OCI-LY1 (cell line): ENCODE results near the gene ACTR2.
"Not testable (repeated sequence)": the region's sequence is repeated elsewhere in the genome, so short reads cannot be mapped to it uniquely, and the experiment has no call there.

Source experiments
- H2AFZ ChIP-seq: fragments of 200-600 bp; sonication (generic), shearing (Covaris generic); 2 replicates; pipeline ENCODE4 v1.6.0; 2014; ENCODE audit warnings: antibody characterized with exemption, mild to moderate bottlenecking, low read length
- H3F3A ChIP-seq: fragments of 200-600 bp; sonication (generic), shearing (Covaris generic); 2 replicates; pipeline ENCODE4 v1.6.0; 2014; ENCODE audit warnings: mild to moderate bottlenecking, antibody characterized with exemption, low read length, moderate library complexity; ENCODE audit not compliant: insufficient read depth
- H3K27ac ChIP-seq: fragments of 200-600 bp; sonication (generic); 2 replicates; pipeline ENCODE4 v1.5.1; 2014; ENCODE audit warnings: low read length, mixed run types, mild to moderate bottlenecking, low read depth; ENCODE audit not compliant: poor library complexity, severe bottlenecking
- H3K27me3 ChIP-seq: fragments of 200-600 bp; sonication (generic); 2 replicates; pipeline ENCODE4 v1.6.0; 2014; ENCODE audit warnings: antibody characterized with exemption, mild to moderate bottlenecking, low read length, moderate library complexity; ENCODE audit not compliant: insufficient read depth
- H3K36me3 ChIP-seq: fragments of 200-600 bp; sonication (generic); 2 replicates; pipeline ENCODE4 v1.6.1; 2014; ENCODE audit warnings: mild to moderate bottlenecking, antibody characterized with exemption, low read length, moderate library complexity, mixed read lengths; ENCODE audit not compliant: insufficient read depth
- H3K4me1 ChIP-seq: fragments of 200-600 bp; sonication (generic); 2 replicates; pipeline ENCODE4 v1.5.1; 2014; ENCODE audit warnings: mild to moderate bottlenecking, low read length, moderate library complexity; ENCODE audit not compliant: insufficient read depth, severe bottlenecking
- H3K4me2 ChIP-seq: fragments of 200-600 bp; sonication (generic), shearing (Covaris generic); 2 replicates; pipeline ENCODE4 v1.6.1; 2014; ENCODE audit warnings: low read length
- H3K4me3 ChIP-seq: fragments of 200-600 bp; sonication (generic); 2 replicates; pipeline ENCODE4 v1.5.1; 2014; ENCODE audit warnings: low read length, low read depth, mild to moderate bottlenecking, mixed read lengths; ENCODE audit not compliant: poor library complexity, severe bottlenecking
- H3K79me2 ChIP-seq: fragments of 200-600 bp; shearing (Covaris generic); 2 replicates; pipeline ENCODE4 v1.6.1; 2016; ENCODE audit warnings: mixed run types, low read length, mixed read lengths; ENCODE audit not compliant: insufficient read depth
- H3K9ac ChIP-seq: fragments of 200-600 bp; sonication (generic), shearing (Covaris generic); 2 replicates; pipeline ENCODE4 v1.6.1; 2014; ENCODE audit warnings: mild to moderate bottlenecking, low read length, mixed read lengths
- H3K9me2 ChIP-seq: fragments of 200-600 bp; sonication (generic), shearing (Covaris generic); 2 replicates; pipeline ENCODE4 v1.6.1; 2014; ENCODE audit warnings: low read depth, mild to moderate bottlenecking, low read length, mixed read lengths
- H3K9me3 ChIP-seq: fragments of 200-600 bp; shearing (Covaris generic); 2 replicates; pipeline ENCODE4 v1.6.1; 2014; ENCODE audit warnings: low read length, mixed read lengths
- H4K20me1 ChIP-seq: fragments of 200-600 bp; sonication (generic), shearing (Covaris generic); 2 replicates; pipeline ENCODE4 v1.6.0; 2016; ENCODE audit warnings: mild to moderate bottlenecking, low read length; ENCODE audit not compliant: insufficient read depth
- EZH2 ChIP-seq: fragments of 200-600 bp; sonication (generic), shearing (Covaris generic); IDR thresholded peaks from 2 replicates; pipeline ENCODE4 v1.8.0; 2017; ENCODE audit warnings: borderline replicate concordance, mixed run types, mild to moderate bottlenecking, antibody characterized with exemption, low read length, moderate library complexity, mixed read lengths
- TF ChIP-seq, protein P1 (sequence below): fragments of 200-600 bp; sonication (generic), shearing (Covaris generic); IDR thresholded peaks from 2 replicates; pipeline ENCODE4 v1.5.1; 2017; ENCODE audit warnings: mild to moderate bottlenecking, antibody characterized with exemption, low read length, moderate library complexity, mixed read lengths

Gene ACTR2

DNA sequence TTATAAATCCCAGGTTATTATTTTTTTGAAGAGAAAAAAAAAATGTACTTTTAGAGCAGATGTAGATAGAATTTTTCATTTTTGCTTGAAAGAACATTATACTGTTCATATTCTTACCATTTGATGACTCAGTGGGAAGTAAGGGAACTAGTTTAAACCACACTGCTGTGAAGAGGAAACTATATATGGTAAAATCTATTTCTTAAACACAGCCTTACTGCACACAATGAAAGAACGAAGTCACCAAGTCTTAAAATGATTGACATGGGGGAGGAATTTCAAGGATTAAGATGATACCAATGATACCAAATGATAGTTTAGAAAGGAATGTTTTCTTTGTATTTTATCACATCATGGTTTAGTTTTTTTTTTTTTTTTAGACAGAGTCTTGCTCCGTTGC is 5.0 kb downstream of the ACTR2 start:
- Histone ChIP-seq H3K36me3 (peaks cover 32% of the 10 kb centered on the region), H2AFZ (no peak overlapping the region), H3K4me3 (no peak overlapping the region), H3K9me3 (no peaks in the 10 kb centered on the region), H3K9ac (no peak overlapping the region), H4K20me1 (no peaks in the 10 kb centered on the region), H3K4me2 (peak overlapping the region; percentile 41; the same call in 1 of the 2 replicates), H3F3A (no peaks in the 10 kb centered on the region), H3K27ac (no peak overlapping the region), H3K27me3 (no peaks in the 10 kb centered on the region), H3K4me1 (peaks cover 36% of the 10 kb centered on the region), H3K79me2 (peaks cover 93% of the 10 kb centered on the region), H3K9me2 (no peaks in the 10 kb centered on the region)
- TF ChIP-seq, protein P1, sequence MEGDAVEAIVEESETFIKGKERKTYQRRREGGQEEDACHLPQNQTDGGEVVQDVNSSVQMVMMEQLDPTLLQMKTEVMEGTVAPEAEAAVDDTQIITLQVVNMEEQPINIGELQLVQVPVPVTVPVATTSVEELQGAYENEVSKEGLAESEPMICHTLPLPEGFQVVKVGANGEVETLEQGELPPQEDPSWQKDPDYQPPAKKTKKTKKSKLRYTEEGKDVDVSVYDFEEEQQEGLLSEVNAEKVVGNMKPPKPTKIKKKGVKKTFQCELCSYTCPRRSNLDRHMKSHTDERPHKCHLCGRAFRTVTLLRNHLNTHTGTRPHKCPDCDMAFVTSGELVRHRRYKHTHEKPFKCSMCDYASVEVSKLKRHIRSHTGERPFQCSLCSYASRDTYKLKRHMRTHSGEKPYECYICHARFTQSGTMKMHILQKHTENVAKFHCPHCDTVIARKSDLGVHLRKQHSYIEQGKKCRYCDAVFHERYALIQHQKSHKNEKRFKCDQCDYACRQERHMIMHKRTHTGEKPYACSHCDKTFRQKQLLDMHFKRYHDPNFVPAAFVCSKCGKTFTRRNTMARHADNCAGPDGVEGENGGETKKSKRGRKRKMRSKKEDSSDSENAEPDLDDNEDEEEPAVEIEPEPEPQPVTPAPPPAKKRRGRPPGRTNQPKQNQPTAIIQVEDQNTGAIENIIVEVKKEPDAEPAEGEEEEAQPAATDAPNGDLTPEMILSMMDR: no peak
- TF ChIP-seq EZH2: no peak

DNA sequence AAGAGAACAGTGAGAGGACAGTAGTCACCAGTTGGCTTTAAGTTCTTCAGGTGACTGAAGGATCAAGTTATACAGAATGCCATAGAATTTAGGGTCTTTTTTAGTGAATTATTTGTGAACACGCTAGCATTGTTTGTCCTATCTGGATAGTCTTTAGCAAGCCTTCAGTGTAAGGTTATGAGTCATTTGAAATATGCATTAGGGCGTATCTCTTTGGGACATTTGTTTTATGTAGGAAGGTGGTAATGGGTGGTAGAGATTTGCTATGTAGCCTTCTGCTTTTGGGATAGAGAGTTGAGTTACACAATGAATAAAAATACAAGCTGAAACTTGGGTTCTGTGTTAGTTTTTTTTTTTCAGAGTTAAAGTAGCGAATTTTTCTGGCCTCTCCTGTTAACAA is 13.0 kb downstream of the ACTR2 start:
- Histone ChIP-seq H3K4me3 (no peak overlapping the region), H3K27me3 (no peaks in the 10 kb centered on the region), H3K36me3 (peaks cover 60% of the 10 kb centered on the region), H3K9me3 (no peaks in the 10 kb centered on the region), H3K4me1 (no peaks in the 10 kb centered on the region), H3K27ac (no peak overlapping the region), H3K9ac (no peak overlapping the region), H3K4me2 (no peak overlapping the region), H3F3A (no peaks in the 10 kb centered on the region), H2AFZ (no peak overlapping the region), H3K9me2 (no peaks in the 10 kb centered on the region), H4K20me1 (0 out of 2 replicates have a peak, but pooled peaks cover 2% of the 10 kb centered on the region), H3K79me2 (peaks cover 70% of the 10 kb centered on the region)
- TF ChIP-seq EZH2: no peak
- TF ChIP-seq, protein P1: no peak

DNA sequence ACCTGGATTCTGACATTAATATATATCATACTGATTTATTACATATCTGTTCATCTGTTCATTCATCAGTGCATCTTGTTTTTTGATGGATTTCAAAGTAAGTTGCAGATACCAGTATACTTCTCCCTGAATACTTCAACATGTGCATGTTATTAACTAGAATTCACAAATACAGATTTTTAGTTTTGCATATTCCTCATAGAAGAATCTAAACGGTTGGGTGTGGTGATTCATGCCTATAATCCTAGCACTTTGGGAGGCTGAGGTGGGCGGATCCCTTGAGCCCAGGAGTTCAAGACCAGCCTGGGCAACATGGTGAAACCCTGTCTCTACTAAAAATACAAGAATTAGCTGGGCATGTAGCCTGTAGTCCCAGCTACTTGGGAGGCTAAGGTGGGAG is 16.8 kb downstream of the ACTR2 start:
- not testable (repeated sequence) for H3K9me3 ChIP-seq, H2AFZ ChIP-seq, H3K27me3 ChIP-seq, H3K4me1 ChIP-seq, H3F3A ChIP-seq, H4K20me1 ChIP-seq, H3K9ac ChIP-seq, H3K9me2 ChIP-seq, H3K4me3 ChIP-seq, H3K27ac ChIP-seq, H3K4me2 ChIP-seq
- H3K79me2 ChIP-seq: peaks cover 40% of the 10 kb centered on the region
- H3K36me3 ChIP-seq: peaks cover 73% of the 10 kb centered on the region

DNA sequence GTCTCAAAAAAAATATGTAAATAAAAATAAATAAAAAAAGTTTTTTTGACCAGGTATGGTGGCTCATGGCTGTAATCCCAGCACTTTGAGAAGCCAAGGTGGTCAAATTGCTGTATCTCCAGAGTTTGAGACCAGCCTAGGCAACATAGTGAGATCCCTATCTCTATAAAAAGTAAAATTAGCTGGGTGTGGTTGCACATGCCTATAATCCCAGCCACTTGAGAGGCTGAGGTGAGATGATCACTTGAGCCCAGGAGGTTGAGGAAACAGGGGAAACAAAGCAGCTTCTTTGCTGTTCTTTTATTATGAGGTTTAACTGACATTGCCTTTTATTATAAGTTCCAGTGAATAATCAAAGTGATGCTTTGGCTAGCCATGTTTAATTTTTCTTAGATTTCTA is 25.0 kb downstream of the ACTR2 start:
- H3K79me2 ChIP-seq: 0 out of 2 replicates have a peak, but pooled peaks cover 6% of the 10 kb centered on the region
- peaks cover 67% of the 10 kb centered on the region for H3K36me3 ChIP-seq
- no peaks in the 10 kb centered on the region for H4K20me1 ChIP-seq
- H3K4me1 ChIP-seq: no peaks in the 10 kb centered on the region
- H3K27ac ChIP-seq: no peak overlapping the region
- H3K9me3 ChIP-seq: no peaks in the 10 kb centered on the region
- no peaks in the 10 kb centered on the region for H3K9me2 ChIP-seq
- no peak overlapping the region for H3K4me2 ChIP-seq
- TF ChIP-seq EZH2: no peak
- TF ChIP-seq, protein P1: no peak
- H3F3A ChIP-seq: 0 out of 2 replicates have a peak, but pooled peaks cover 5% of the 10 kb centered on the region
- no peaks in the 10 kb centered on the region for H3K27me3 ChIP-seq
- H3K4me3 ChIP-seq: no peak overlapping the region
- no peak overlapping the region for H2AFZ ChIP-seq
- no peak overlapping the region for H3K9ac ChIP-seq
